ENCODE measurements around the gene ABCG4.
"Not testable (repeated sequence)": the region's sequence is repeated elsewhere in the genome, so short reads cannot be mapped to it uniquely, and the experiment has no call there.

Gene ABCG4

GRCh38 chr11:119155733-119156492 lies 7.1 kb downstream of the ABCG4 start:
- DNase-seq = no peak

GRCh38 chr11:119156496-119156895 lies 7.6 kb downstream of the ABCG4 start:
- DNase-seq = no peak

- no peak for DNase-seq
Observed at GRCh38 chr11:119157063-119157462, 8.2 kb downstream of the ABCG4 start.

GRCh38 chr11:119158467-119158866 lies 9.6 kb downstream of the ABCG4 start:
- no peak for DNase-seq

GRCh38 chr11:119160151-119160550 lies 11.3 kb downstream of the ABCG4 start:
- DNase-seq = no peak

GRCh38 chr11:119161871-119162270 lies 13.0 kb downstream of the ABCG4 start:
- no peak for DNase-seq

GRCh38 chr11:119166368-119167076 lies 17.7 kb downstream of the ABCG4 start:
- no peak for DNase-seq

- not testable (repeated sequence) for DNase-seq
Observed at GRCh38 chr11:119167077-119167458, 18.2 kb downstream of the ABCG4 start.

- peak; percentile 25 for DNase-seq
Observed at GRCh38 chr11:119167933-119168332, 19.1 kb downstream of the ABCG4 start.

- DNase-seq = peak; percentile 91
Observed at GRCh38 chr11:119168471-119169281, 19.8 kb downstream of the ABCG4 start, which contains the start of gene NLRX1. Gene NLRX1 (plus strand): TSS chr11:119168725. CDS start chr11:119171404, 2,679 bp downstream.

- DNase-seq = peak; percentile 72
Observed at GRCh38 chr11:119169282-119169719, 20.4 kb downstream of the ABCG4 start.

GRCh38 chr11:119172513-119172912 lies 23.7 kb downstream of the ABCG4 start:
- DNase-seq = no peak

- no peak for DNase-seq
Observed at GRCh38 chr11:119173453-119173852, 24.6 kb downstream of the ABCG4 start.

- DNase-seq = no peak
Observed at GRCh38 chr11:119175493-119176077, 26.7 kb downstream of the ABCG4 start.

GRCh38 chr11:119178166-119178680 lies 29.4 kb downstream of the ABCG4 start:
- no peak for DNase-seq

- no peak for DNase-seq
Observed at GRCh38 chr11:119179342-119179741, 30.5 kb downstream of the ABCG4 start.

GRCh38 chr11:119179983-119180382 lies 31.1 kb downstream of the ABCG4 start:
- DNase-seq = no peak

- no peak for DNase-seq
Observed at GRCh38 chr11:119180729-119181676, 32.2 kb downstream of the ABCG4 start.

- no peak for DNase-seq
Observed at GRCh38 chr11:119181677-119182412, 33.0 kb downstream of the ABCG4 start.

- DNase-seq = not testable (repeated sequence)
Observed at GRCh38 chr11:119184399-119184798, 35.5 kb downstream of the ABCG4 start.
